HEK293 (cell line): Measurements from ENCODE around the gene SPG11.

Experiments used
- FEZF1 ChIP-seq: fragments of 450-650 bp; formaldehyde crosslinking; IDR thresholded peaks from 2 replicates; pipeline ENCODE4 v1.5.1; 2016; ENCODE audit warnings: missing biosample characterization, missing genetic modification characterization
- REPIN1 ChIP-seq: fragments of 450-650 bp; formaldehyde crosslinking; IDR thresholded peaks from 2 replicates; pipeline ENCODE4 v1.5.1; 2017; ENCODE audit warnings: missing biosample characterization, missing genetic modification characterization, low read depth
- ZNF311 ChIP-seq: fragments of 450-650 bp; formaldehyde crosslinking; IDR thresholded peaks from 2 replicates; pipeline ENCODE4 v1.5.1; 2017; ENCODE audit warnings: missing biosample characterization, missing genetic modification characterization, borderline replicate concordance
- ZNF335 ChIP-seq: fragments of 450-650 bp; formaldehyde crosslinking; conservative IDR thresholded peaks from 2 replicates; pipeline ENCODE4 v1.5.1; 2016; ENCODE audit warnings: missing biosample characterization, missing genetic modification characterization
- ZNF521 ChIP-seq: fragments of 450-650 bp; formaldehyde crosslinking; IDR thresholded peaks from 2 replicates; pipeline ENCODE4 v1.5.1; 2017; ENCODE audit warnings: missing biosample characterization, mild to moderate bottlenecking, missing genetic modification characterization
- ZNF571 ChIP-seq: fragments of 450-650 bp; formaldehyde crosslinking; IDR thresholded peaks from 2 replicates; pipeline ENCODE4 v1.5.0; 2017; ENCODE audit warnings: missing biosample characterization, missing genetic modification characterization
- ZNF670 ChIP-seq: fragments of 450-650 bp; formaldehyde crosslinking; IDR thresholded peaks from 2 replicates; pipeline ENCODE4 v1.5.1; 2016; ENCODE audit warnings: missing biosample characterization, missing genetic modification characterization, low read depth
- ZNF785 ChIP-seq: fragments of 450-650 bp; formaldehyde crosslinking; IDR thresholded peaks from 2 replicates; pipeline ENCODE4 v1.5.1; 2016; ENCODE audit warnings: missing biosample characterization, missing genetic modification characterization
- ZSCAN23 ChIP-seq: fragments of 450-650 bp; formaldehyde crosslinking; IDR thresholded peaks from 2 replicates; pipeline ENCODE4 v1.5.1; 2016; ENCODE audit warnings: missing biosample characterization, missing genetic modification characterization
- TF ChIP-seq, protein P1 (sequence below): fragments of 450-650 bp; formaldehyde crosslinking; conservative IDR thresholded peaks from 2 replicates; pipeline ENCODE4 v1.5.1; 2016; ENCODE audit warnings: low read depth, missing biosample characterization, missing genetic modification characterization
- TF ChIP-seq, protein P2 (sequence below): fragments of 450-650 bp; formaldehyde crosslinking; IDR thresholded peaks from 2 replicates; pipeline ENCODE4 v1.5.1; 2017; ENCODE audit warnings: missing biosample characterization, missing genetic modification characterization
- TF ChIP-seq, protein P3 (sequence below): fragments of 450-650 bp; formaldehyde crosslinking; IDR thresholded peaks from 2 replicates; pipeline ENCODE4 v1.5.1; 2017; ENCODE audit warnings: missing biosample characterization, missing genetic modification characterization
- TF ChIP-seq, protein P4 (sequence below): fragments of 450-650 bp; formaldehyde crosslinking; IDR thresholded peaks from 2 replicates; pipeline ENCODE4 v1.5.1; 2016; ENCODE audit warnings: missing biosample characterization, missing genetic modification characterization
- TF ChIP-seq, protein P5 (sequence below): fragments of 450-650 bp; formaldehyde crosslinking; IDR thresholded peaks from 2 replicates; pipeline ENCODE4 v1.5.1; 2016; ENCODE audit warnings: missing biosample characterization, missing genetic modification characterization
- TF ChIP-seq, protein P6 (sequence below): fragments of 450-650 bp; formaldehyde crosslinking; IDR thresholded peaks from 2 replicates; pipeline ENCODE4 v1.5.1; 2016; ENCODE audit warnings: missing biosample characterization, missing genetic modification characterization
- TF ChIP-seq, protein P7 (sequence below): fragments of 450-650 bp; formaldehyde crosslinking; IDR thresholded peaks from 2 replicates; pipeline ENCODE4; 2016; ENCODE audit warnings: missing biosample characterization, missing genetic modification characterization
- TF ChIP-seq, protein P8 (sequence below): fragments of 450-650 bp; formaldehyde crosslinking; IDR thresholded peaks from 2 replicates; pipeline ENCODE4 v1.5.1; 2016; ENCODE audit warnings: missing biosample characterization, missing genetic modification characterization

The SPG11 gene

DNA sequence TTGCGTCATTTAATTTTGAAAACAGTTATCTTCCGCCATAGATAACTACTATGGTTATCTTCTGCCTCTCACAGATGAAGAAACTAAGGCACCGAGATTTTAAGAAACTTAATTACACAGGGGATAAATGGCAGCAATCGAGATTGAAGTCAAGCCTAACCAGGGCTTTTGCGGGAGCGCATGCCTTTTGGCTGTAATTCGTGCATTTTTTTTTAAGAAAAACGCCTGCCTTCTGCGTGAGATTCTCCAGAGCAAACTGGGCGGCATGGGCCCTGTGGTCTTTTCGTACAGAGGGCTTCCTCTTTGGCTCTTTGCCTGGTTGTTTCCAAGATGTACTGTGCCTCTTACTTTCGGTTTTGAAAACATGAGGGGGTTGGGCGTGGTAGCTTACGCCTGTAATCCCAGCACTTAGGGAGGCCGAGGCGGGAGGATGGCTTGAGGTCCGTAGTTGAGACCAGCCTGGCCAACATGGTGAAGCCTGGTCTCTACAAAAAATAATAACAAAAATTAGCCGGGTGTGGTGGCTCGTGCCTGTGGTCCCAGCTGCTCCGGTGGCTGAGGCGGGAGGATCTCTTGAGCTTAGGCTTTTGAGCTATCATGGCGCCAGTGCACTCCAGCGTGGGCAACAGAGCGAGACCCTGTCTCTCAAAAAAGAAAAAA, 49.0 kb upstream of the SPG11 start (continued):
- TF ChIP-seq, protein P1, sequence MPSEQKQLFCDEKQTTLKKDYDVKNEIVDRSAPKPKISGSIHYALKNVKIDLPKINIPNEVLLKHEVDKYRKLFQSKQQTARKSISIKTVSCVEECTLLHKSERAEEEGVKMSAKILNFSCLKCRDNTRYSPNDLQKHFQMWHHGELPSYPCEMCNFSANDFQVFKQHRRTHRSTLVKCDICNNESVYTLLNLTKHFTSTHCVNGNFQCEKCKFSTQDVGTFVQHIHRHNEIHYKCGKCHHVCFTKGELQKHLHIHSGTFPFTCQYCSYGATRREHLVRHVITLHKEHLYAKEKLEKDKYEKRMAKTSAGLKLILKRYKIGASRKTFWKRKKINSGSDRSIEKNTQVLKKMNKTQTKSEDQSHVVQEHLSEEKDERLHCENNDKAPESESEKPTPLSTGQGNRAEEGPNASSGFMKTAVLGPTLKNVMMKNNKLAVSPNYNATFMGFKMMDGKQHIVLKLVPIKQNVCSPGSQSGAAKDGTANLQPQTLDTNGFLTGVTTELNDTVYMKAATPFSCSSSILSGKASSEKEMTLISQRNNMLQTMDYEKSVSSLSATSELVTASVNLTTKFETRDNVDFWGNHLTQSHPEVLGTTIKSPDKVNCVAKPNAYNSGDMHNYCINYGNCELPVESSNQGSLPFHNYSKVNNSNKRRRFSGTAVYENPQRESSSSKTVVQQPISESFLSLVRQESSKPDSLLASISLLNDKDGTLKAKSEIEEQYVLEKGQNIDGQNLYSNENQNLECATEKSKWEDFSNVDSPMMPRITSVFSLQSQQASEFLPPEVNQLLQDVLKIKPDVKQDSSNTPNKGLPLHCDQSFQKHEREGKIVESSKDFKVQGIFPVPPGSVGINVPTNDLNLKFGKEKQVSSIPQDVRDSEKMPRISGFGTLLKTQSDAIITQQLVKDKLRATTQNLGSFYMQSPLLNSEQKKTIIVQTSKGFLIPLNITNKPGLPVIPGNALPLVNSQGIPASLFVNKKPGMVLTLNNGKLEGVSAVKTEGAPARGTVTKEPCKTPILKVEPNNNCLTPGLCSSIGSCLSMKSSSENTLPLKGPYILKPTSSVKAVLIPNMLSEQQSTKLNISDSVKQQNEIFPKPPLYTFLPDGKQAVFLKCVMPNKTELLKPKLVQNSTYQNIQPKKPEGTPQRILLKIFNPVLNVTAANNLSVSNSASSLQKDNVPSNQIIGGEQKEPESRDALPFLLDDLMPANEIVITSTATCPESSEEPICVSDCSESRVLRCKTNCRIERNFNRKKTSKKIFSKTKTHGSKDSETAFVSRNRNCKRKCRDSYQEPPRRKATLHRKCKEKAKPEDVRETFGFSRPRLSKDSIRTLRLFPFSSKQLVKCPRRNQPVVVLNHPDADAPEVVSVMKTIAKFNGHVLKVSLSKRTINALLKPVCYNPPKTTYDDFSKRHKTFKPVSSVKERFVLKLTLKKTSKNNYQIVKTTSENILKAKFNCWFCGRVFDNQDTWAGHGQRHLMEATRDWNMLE (tag by site-specific recombination) = no peak
- TF ChIP-seq ZNF785 (no peak), ZNF670 (tag by site-specific recombination) (no peak), ZNF335 (tag by site-specific recombination) (peak; percentile 67), ZSCAN23 (tag by site-specific recombination) (no peak), REPIN1 (tag by site-specific recombination) (no peak), ZNF521 (tag by site-specific recombination) (no peak), ZNF311 (tag by site-specific recombination) (no peak), ZNF571 (tag by site-specific recombination) (no peak), FEZF1 (tag by site-specific recombination) (no peak)
- TF ChIP-seq, protein P2, sequence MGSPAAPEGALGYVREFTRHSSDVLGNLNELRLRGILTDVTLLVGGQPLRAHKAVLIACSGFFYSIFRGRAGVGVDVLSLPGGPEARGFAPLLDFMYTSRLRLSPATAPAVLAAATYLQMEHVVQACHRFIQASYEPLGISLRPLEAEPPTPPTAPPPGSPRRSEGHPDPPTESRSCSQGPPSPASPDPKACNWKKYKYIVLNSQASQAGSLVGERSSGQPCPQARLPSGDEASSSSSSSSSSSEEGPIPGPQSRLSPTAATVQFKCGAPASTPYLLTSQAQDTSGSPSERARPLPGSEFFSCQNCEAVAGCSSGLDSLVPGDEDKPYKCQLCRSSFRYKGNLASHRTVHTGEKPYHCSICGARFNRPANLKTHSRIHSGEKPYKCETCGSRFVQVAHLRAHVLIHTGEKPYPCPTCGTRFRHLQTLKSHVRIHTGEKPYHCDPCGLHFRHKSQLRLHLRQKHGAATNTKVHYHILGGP (tag by site-specific recombination) = no peak
- TF ChIP-seq, protein P3, sequence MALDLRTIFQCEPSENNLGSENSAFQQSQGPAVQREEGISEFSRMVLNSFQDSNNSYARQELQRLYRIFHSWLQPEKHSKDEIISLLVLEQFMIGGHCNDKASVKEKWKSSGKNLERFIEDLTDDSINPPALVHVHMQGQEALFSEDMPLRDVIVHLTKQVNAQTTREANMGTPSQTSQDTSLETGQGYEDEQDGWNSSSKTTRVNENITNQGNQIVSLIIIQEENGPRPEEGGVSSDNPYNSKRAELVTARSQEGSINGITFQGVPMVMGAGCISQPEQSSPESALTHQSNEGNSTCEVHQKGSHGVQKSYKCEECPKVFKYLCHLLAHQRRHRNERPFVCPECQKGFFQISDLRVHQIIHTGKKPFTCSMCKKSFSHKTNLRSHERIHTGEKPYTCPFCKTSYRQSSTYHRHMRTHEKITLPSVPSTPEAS (tag by site-specific recombination) = no peak
- TF ChIP-seq, protein P4, sequence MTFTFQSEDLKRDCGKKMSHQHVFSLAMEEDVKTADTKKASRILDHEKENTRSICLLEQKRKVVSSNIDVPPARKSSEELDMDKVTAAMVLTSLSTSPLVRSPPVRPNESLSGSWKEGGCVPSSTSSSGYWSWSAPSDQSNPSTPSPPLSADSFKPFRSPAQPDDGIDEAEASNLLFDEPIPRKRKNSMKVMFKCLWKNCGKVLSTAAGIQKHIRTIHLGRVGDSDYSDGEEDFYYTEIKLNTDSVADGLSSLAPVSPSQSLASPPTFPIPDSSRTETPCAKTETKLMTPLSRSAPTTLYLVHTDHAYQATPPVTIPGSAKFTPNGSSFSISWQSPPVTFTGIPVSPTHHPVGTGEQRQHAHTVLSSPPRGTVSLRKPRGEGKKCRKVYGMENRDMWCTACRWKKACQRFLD (tag by site-specific recombination) = no peak
- TF ChIP-seq, protein P5, sequence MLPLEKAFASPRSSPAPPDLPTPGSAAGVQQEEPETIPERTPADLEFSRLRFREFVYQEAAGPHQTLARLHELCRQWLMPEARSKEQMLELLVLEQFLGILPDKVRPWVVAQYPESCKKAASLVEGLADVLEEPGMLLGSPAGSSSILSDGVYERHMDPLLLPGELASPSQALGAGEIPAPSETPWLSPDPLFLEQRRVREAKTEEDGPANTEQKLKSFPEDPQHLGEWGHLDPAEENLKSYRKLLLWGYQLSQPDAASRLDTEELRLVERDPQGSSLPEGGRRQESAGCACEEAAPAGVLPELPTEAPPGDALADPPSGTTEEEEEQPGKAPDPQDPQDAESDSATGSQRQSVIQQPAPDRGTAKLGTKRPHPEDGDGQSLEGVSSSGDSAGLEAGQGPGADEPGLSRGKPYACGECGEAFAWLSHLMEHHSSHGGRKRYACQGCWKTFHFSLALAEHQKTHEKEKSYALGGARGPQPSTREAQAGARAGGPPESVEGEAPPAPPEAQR (tag by site-specific recombination) = no peak
- TF ChIP-seq, protein P6, sequence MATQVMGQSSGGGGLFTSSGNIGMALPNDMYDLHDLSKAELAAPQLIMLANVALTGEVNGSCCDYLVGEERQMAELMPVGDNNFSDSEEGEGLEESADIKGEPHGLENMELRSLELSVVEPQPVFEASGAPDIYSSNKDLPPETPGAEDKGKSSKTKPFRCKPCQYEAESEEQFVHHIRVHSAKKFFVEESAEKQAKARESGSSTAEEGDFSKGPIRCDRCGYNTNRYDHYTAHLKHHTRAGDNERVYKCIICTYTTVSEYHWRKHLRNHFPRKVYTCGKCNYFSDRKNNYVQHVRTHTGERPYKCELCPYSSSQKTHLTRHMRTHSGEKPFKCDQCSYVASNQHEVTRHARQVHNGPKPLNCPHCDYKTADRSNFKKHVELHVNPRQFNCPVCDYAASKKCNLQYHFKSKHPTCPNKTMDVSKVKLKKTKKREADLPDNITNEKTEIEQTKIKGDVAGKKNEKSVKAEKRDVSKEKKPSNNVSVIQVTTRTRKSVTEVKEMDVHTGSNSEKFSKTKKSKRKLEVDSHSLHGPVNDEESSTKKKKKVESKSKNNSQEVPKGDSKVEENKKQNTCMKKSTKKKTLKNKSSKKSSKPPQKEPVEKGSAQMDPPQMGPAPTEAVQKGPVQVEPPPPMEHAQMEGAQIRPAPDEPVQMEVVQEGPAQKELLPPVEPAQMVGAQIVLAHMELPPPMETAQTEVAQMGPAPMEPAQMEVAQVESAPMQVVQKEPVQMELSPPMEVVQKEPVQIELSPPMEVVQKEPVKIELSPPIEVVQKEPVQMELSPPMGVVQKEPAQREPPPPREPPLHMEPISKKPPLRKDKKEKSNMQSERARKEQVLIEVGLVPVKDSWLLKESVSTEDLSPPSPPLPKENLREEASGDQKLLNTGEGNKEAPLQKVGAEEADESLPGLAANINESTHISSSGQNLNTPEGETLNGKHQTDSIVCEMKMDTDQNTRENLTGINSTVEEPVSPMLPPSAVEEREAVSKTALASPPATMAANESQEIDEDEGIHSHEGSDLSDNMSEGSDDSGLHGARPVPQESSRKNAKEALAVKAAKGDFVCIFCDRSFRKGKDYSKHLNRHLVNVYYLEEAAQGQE (tag by site-specific recombination) = no peak
- TF ChIP-seq, protein P7, sequence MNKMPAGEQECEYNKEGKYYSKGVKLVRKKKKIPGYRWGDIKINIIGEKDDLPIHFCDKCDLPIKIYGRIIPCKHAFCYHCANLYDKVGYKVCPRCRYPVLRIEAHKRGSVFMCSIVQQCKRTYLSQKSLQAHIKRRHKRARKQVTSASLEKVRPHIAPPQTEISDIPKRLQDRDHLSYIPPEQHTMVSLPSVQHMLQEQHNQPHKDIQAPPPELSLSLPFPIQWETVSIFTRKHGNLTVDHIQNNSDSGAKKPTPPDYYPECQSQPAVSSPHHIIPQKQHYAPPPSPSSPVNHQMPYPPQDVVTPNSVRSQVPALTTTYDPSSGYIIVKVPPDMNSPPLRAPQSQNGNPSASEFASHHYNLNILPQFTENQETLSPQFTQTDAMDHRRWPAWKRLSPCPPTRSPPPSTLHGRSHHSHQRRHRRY = no peak
- TF ChIP-seq, protein P8, sequence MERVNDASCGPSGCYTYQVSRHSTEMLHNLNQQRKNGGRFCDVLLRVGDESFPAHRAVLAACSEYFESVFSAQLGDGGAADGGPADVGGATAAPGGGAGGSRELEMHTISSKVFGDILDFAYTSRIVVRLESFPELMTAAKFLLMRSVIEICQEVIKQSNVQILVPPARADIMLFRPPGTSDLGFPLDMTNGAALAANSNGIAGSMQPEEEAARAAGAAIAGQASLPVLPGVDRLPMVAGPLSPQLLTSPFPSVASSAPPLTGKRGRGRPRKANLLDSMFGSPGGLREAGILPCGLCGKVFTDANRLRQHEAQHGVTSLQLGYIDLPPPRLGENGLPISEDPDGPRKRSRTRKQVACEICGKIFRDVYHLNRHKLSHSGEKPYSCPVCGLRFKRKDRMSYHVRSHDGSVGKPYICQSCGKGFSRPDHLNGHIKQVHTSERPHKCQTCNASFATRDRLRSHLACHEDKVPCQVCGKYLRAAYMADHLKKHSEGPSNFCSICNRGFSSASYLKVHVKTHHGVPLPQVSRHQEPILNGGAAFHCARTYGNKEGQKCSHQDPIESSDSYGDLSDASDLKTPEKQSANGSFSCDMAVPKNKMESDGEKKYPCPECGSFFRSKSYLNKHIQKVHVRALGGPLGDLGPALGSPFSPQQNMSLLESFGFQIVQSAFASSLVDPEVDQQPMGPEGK (tag by site-specific recombination) = no peak
